Adrenal gland (tissue), 12 donors: ENCODE measurements around the gene LMTK2. TPM values are rescaled to one million over a fixed set of nuclear protein-coding genes. Genes with fewer than 3 reads are reported as not detected.
A peak's percentile ranks its signal among the peaks of the same experiment; 100 is the strongest.

Experiments used
- DNase-seq, 7 donors: peaks; one replicate each; pipeline ENCODE4 v3.0.0-alpha.2; 2019 to 2020
- H3K27ac ChIP-seq, 5 donors: fragments of 200-600 bp; sonication (generic) in 4 of 5; 1 replicate in 3 of 5; 2 replicates in 2 of 5; pipeline versions ENCODE4 v1.5.1 to v1.8.0; 2016 to 2020; ENCODE audit warnings: mild to moderate bottlenecking in 1 of 5
- H3K27me3 ChIP-seq: fragments of 200-600 bp; 2 replicates; pipeline ENCODE4 v1.8.0; 2021
- H3K36me3 ChIP-seq, 2 donors: fragments of 200-600 bp; replicated peaks in 1 of 2; 1 replicate in 1 of 2; 2 replicates in 1 of 2; pipeline versions ENCODE4 v1.5.1 to v1.8.0; 2018 to 2022
- H3K4me1 ChIP-seq, 2 donors: fragments of 200-600 bp; replicated peaks in 1 of 2; 1 replicate in 1 of 2; 2 replicates in 1 of 2; pipeline versions ENCODE4 v1.5.1 to v1.8.0; 2018 to 2021
- H3K4me3 ChIP-seq, 4 donors: fragments of 200-600 bp; sonication (generic) in 3 of 4; one replicate each; pipeline ENCODE4 v1.5.1; 2016 to 2018
- H3K9me3 ChIP-seq, 3 donors: fragments of 200-600 bp; sonication (generic) in 1 of 3; replicated peaks in 1 of 3; 1 replicate in 2 of 3; 2 replicates in 1 of 3; pipeline versions ENCODE4 v1.5.1 to v1.8.0; 2016 to 2021
- CTCF ChIP-seq, 6 experiments: fragments of 450-650 bp in 4 of 6; fragments of 200-600 bp in 2 of 6; sonication (generic) in 1 of 6; IDR thresholded peaks; 1 replicate in 5 of 6; 2 replicates in 1 of 6; pipeline versions ENCODE4 v1.5.1 to v1.8.0; 2016 to 2021; ENCODE audit warnings: antibody characterized with exemption in 6 of 6, mild to moderate bottlenecking in 2 of 6, moderate library complexity in 1 of 6
- POLR2A ChIP-seq, 2 donors: fragments of 450-650 bp; IDR thresholded peaks; one replicate each; pipeline ENCODE4 v1.6.1; 2017; ENCODE audit warnings: antibody characterized with exemption in 2 of 2, mild to moderate bottlenecking in 2 of 2, moderate library complexity in 1 of 2
- WGBS, 4 donors: extraction: QIAGEN DNeasy Blood & Tissue Kit in 2 of 4; methylation state at CpG; one replicate each; pipeline versions ENCODE4 v1.1.5 to v1.1.7; 2013 to 2017; 5-methylcytosine and 5-hydroxymethylcytosine counted together
- intact Hi-C, 2 donors: fragments of 100-400 bp; cut with DNase I; formaldehyde crosslinking; loops; one replicate each; pipeline versions ENCODE4 v1.14.1 to v1.15.0; 2022 to 2023
- polyA plus RNA-seq, 3 donors: library from polyadenylated mRNA; stranded (reverse); fragments of 200-250 nt in 2 of 3; fragments of 350-450 nt in 1 of 3; fragmentation: Illumina TruSeq in 1 of 3; extraction: RNeasy Lipid Tissue Mini Kit (QIAGEN cat#74804) in 1 of 3; gene quantifications; one replicate each; pipeline ENCODE4 v1.2.3, GENCODE V29; 2013 to 2014
- total RNA-seq, 9 donors: library from RNA; depleted of rRNA in 4 of 9; stranded (reverse); fragments of >200 nt in 4 of 9; fragments of 120-200 nt in 1 of 9; fragmentation: NEBNext Ultra II Directional in 1 of 9; extraction: Animal tissue kit (Norgen Biotek cat#: 25700) in 1 of 9; gene quantifications; one replicate each; pipeline versions ENCODE4 v1.1.0 to v1.2.4, GENCODE V29; 2013 to 2023
- donor health status: healthy with polysubstance abuse.
- donor health status: Bipolar disorder and iron deficiency.
- donor health status: DM: yes; HTN: yes; CAD: no.
- donor health status: DM: no; HTN: no; CAD: no.
- donor health status: DM: no; HTN: no; CAD: no.
- donor health status: DM: yes; HTN: yes; CAD: no.

Gene LMTK2
- total and polyA plus RNA-seq, 12 donors, result 3.4 to 36.2 (median 22.4) TPM

DNA sequence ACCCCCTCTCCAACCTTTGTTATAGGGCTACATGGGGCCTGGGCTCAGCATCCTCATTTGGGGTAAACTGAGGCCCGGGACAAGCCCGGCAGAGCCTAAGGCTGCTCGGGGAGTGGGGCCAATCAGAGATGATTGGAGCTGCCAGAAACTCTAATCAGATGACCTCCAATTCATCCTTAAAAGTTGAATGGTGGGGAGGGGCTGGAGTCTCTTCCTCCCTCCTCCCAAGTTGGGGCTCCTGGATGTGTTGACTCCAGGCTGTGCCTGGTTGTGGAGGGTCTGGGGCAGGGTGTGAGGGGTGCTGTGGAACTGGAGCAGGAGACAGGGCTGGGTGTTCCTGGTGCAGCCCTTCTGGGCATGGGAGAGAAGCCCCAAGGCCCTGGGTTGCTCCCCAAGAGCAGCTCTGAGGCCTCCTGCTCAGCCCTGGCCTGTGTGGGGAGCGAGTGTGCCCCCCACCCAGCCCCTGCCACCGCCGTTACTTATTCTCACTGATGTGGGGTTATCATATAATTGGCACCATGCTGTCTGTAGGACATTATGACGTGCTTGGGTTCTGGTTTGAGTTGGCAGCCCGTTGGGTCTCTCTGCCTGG, 106.7 kb downstream of the LMTK2 start:
- H3K36me3 ChIP-seq, result peaks cover 0 to 5% of the 10 kb centered on the region in 2 donors
- no peaks in the 10 kb centered on the region for H3K4me1 ChIP-seq
- H3K4me3 ChIP-seq, result no peak overlapping the region
- no peaks in the 10 kb centered on the region for H3K9me3 ChIP-seq
- DNase-seq, result no peak
- intact Hi-C loops, result no loop called here
- H3K27ac ChIP-seq, result no peak overlapping the region
- WGBS, 4 donors, result 86 to 93% (median 90%) methylated on average over 8 of the region's 8 CpGs
- no peak for TF ChIP-seq POLR2A (IDR thresholded peaks at IDR 0.05)
- no peak for TF ChIP-seq CTCF (IDR thresholded peaks at IDR 0.05)
- no peaks in the 10 kb centered on the region for H3K27me3 ChIP-seq

GRCh38 chr7:98213888-98214810, 107.5 kb downstream of the LMTK2 start:
- H3K9me3 ChIP-seq, result no peaks in the 10 kb centered on the region
- DNase-seq, result peak in 1 of 7 donors; percentile 13
- TF ChIP-seq POLR2A (IDR thresholded peaks at IDR 0.05) (no peak), CTCF (IDR thresholded peaks at IDR 0.05) (no peak)
- H3K27me3 ChIP-seq, result no peaks in the 10 kb centered on the region
- H3K4me1 ChIP-seq, result no peaks in the 10 kb centered on the region
- no peak overlapping the region for H3K4me3 ChIP-seq
- intact Hi-C loops, result no loop called here
- no peak overlapping the region for H3K27ac ChIP-seq
- 87 to 96% (median 88%) methylated on average over 15 to 25 of the region's 25 CpGs for WGBS, 4 donors
- H3K36me3 ChIP-seq, result peaks cover 0 to 5% of the 10 kb centered on the region in 2 donors

- Histone ChIP-seq H3K36me3 (peaks cover 0 to 5% of the 10 kb centered on the region in 2 donors), H3K9me3 (no peaks in the 10 kb centered on the region), H3K27me3 (no peaks in the 10 kb centered on the region), H3K27ac (no peak overlapping the region), H3K4me1 (no peaks in the 10 kb centered on the region), H3K4me3 (no peak overlapping the region)
- peak in 1 of 7 donors; percentile 7 for DNase-seq
- intact Hi-C loops, result no loop called here
- WGBS, 4 donors, result 94 to 97% (median 95%) methylated on average over 19 to 27 of the region's 27 CpGs
- TF ChIP-seq CTCF (IDR thresholded peaks at IDR 0.05), result no peak
- no peak for TF ChIP-seq POLR2A (IDR thresholded peaks at IDR 0.05)
Observed at GRCh38 chr7:98214811-98215321, 108.2 kb downstream of the LMTK2 start.
